Measurements from ENCODE around the gene LHPP.
"Not testable (repeated sequence)": the region's sequence is repeated elsewhere in the genome, so short reads cannot be mapped to it uniquely, and the experiment has no call there.

The LHPP gene

DNA sequence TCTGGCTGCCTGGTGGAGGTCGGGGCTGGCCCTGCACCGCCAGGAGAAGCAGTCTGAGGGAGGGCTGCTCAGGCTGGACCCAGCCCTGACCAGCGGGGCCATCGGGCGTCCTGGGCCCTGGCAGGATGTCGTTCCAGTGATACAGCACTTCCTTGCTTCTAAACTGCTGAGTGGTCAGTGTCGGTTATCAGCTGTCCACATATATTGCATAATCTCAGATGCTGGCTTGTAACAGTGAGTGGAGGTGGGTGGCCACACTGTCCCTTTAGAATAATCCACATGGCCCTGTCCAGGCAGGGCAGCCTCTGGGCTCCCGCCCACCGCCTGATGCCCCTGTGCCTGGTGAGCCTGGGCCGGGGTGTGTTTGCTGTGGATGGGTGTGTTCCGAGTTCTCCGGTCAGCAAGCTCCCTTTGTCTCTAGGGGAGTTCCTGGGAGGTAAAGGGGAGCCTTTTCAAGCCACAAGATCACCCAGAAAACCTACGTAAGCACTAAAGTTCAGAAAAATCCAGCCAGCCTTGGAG, 86.1 kb downstream of the LHPP start (continued):
- TF ChIP-seq, protein P1, sequence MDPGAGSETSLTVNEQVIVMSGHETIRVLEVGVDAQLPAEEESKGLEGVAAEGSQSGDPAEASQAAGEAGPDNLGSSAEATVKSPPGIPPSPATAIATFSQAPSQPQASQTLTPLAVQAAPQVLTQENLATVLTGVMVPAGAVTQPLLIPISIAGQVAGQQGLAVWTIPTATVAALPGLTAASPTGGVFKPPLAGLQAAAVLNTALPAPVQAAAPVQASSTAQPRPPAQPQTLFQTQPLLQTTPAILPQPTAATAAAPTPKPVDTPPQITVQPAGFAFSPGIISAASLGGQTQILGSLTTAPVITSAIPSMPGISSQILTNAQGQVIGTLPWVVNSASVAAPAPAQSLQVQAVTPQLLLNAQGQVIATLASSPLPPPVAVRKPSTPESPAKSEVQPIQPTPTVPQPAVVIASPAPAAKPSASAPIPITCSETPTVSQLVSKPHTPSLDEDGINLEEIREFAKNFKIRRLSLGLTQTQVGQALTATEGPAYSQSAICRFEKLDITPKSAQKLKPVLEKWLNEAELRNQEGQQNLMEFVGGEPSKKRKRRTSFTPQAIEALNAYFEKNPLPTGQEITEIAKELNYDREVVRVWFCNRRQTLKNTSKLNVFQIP (CRISPR knock-in tag; IDR thresholded peaks at IDR 0.05; ENCODE audit: borderline replicate concordance, low read depth): no peak
- TF ChIP-seq CSDC2 (CRISPR knock-in tag; IDR thresholded peaks at IDR 0.05): no peak
- TF ChIP-seq, protein P2, sequence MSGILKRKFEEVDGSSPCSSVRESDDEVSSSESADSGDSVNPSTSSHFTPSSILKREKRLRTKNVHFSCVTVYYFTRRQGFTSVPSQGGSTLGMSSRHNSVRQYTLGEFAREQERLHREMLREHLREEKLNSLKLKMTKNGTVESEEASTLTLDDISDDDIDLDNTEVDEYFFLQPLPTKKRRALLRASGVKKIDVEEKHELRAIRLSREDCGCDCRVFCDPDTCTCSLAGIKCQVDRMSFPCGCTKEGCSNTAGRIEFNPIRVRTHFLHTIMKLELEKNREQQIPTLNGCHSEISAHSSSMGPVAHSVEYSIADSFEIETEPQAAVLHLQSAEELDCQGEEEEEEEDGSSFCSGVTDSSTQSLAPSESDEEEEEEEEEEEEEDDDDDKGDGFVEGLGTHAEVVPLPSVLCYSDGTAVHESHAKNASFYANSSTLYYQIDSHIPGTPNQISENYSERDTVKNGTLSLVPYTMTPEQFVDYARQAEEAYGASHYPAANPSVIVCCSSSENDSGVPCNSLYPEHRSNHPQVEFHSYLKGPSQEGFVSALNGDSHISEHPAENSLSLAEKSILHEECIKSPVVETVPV (CRISPR knock-in tag; IDR thresholded peaks at IDR 0.05): no peak
- no peak for TF ChIP-seq GLIS3 (CRISPR knock-in tag; IDR thresholded peaks at IDR 0.05)

DNA sequence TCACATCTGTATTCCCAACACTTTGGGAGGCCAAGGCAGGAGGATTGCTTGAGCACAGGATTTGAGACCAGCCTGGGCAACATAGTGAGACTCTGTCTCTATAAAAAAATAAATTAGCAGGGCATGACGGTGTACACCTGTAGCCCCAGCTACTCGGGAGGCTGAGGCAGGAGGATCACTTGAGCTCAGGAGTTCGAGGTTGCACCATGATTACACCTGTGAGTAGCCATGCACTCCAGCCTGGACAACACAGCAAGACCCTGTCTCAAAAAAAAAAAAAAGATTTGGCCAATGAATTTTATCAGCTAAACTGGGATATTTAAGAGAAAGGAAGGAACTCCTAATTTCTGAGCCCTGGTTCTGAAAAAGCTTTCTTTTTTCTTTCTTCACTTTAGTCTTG, 87.5 kb downstream of the LHPP start:
- ATAC-seq: not testable (repeated sequence)

DNA sequence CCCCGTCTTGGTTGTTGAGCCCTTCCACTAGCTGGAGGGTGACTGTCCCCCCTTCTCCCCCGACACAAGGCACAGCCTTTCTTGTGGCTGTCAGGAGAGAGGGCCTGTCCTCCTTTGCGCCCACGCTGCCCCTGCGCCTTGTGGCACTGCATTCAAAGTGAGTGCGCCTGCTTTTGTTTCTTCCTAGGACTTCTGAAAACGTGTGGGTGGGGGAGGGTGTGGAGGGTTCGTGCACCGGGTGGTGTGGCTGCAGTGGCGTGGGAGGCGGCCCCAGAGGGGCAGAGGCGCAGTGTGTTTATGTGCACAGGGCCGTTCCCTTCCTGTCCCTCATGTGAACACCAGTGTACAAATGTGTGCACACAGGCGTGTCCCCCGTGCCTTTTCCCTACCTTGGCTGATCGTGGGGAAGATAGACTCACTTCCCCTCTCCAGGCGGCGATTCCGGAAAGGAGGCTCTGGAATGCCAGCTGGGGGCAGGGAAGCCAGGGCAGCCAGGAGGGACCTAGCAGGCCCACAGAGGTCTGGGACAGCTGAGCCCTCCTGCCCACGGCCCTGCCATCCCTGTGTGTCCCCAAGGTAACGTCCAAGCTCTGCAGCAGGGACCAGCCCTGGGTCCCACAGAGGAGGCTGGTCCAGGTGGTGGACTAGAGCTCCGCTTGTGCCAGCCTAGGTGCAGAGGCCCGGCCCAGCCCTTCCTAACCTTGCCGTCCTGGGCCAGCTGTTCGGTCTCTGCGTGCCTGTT, 88.8 kb downstream of the LHPP start:
- TF ChIP-seq CSDC2 (CRISPR knock-in tag; IDR thresholded peaks at IDR 0.05): no peak
- TF ChIP-seq ZNF70 (CRISPR knock-in tag; IDR thresholded peaks at IDR 0.05): no peak
- TF ChIP-seq, protein P1 (CRISPR knock-in tag; IDR thresholded peaks at IDR 0.05; ENCODE audit: borderline replicate concordance, low read depth): no peak
- no peak for TF ChIP-seq ZC3H10 (CRISPR knock-in tag; IDR thresholded peaks at IDR 0.05)
- no peak for TF ChIP-seq ZNF8 (CRISPR knock-in tag; IDR thresholded peaks at IDR 0.05)
- no peak for TF ChIP-seq RARB (CRISPR knock-in tag; IDR thresholded peaks at IDR 0.05)
- no peak for TF ChIP-seq PPARA (CRISPR knock-in tag; IDR thresholded peaks at IDR 0.05; ENCODE audit: borderline replicate concordance)
- TF ChIP-seq ZFP3 (CRISPR knock-in tag; IDR thresholded peaks at IDR 0.05): no peak
- TF ChIP-seq, protein P3, sequence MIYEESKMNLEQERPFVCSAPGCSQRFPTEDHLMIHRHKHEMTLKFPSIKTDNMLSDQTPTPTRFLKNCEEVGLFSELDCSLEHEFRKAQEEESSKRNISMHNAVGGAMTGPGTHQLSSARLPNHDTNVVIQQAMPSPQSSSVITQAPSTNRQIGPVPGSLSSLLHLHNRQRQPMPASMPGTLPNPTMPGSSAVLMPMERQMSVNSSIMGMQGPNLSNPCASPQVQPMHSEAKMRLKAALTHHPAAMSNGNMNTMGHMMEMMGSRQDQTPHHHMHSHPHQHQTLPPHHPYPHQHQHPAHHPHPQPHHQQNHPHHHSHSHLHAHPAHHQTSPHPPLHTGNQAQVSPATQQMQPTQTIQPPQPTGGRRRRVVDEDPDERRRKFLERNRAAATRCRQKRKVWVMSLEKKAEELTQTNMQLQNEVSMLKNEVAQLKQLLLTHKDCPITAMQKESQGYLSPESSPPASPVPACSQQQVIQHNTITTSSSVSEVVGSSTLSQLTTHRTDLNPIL (CRISPR knock-in tag; IDR thresholded peaks at IDR 0.05; ENCODE audit: low read depth): no peak
- TF ChIP-seq SNAI2 (CRISPR knock-in tag; IDR thresholded peaks at IDR 0.05): no peak
- TF ChIP-seq TOX (CRISPR knock-in tag; IDR thresholded peaks at IDR 0.05; ENCODE audit: borderline replicate concordance): no peak
- TF ChIP-seq ARNTL (CRISPR knock-in tag; IDR thresholded peaks at IDR 0.05; ENCODE audit: borderline replicate concordance, low read depth): no peak
- TF ChIP-seq ZFP30 (CRISPR knock-in tag; IDR thresholded peaks at IDR 0.05): no peak
- no peak for TF ChIP-seq OSR1 (CRISPR knock-in tag; IDR thresholded peaks at IDR 0.05)
- TF ChIP-seq, protein P4, sequence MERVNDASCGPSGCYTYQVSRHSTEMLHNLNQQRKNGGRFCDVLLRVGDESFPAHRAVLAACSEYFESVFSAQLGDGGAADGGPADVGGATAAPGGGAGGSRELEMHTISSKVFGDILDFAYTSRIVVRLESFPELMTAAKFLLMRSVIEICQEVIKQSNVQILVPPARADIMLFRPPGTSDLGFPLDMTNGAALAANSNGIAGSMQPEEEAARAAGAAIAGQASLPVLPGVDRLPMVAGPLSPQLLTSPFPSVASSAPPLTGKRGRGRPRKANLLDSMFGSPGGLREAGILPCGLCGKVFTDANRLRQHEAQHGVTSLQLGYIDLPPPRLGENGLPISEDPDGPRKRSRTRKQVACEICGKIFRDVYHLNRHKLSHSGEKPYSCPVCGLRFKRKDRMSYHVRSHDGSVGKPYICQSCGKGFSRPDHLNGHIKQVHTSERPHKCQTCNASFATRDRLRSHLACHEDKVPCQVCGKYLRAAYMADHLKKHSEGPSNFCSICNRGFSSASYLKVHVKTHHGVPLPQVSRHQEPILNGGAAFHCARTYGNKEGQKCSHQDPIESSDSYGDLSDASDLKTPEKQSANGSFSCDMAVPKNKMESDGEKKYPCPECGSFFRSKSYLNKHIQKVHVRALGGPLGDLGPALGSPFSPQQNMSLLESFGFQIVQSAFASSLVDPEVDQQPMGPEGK (CRISPR knock-in tag; IDR thresholded peaks at IDR 0.05; ENCODE audit: borderline replicate concordance): no peak
- no peak for ATAC-seq

DNA sequence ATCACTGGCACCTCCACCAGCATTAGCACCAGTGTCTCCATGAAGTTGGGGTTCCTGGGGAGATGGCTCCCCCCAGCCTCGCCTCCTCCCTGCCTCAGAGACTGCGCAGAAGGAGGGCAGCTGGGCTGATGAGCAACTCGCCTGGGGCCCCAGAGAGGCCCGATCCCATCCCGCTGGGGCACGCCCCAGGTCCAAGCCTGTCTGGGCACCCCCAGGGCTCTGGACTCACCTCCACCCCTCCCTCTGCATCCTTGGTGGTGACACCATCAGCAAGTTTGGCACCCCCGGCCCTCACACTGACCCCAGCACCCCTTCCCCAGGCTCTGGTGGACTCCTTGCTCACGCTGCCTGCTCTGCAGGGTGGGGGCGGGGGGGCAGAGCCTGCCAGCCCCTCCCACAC, 89.5 kb downstream of the LHPP start:
- ATAC-seq: no peak

More for the DNA sequence above, 89.5 kb downstream of the LHPP start:
- TF ChIP-seq, protein P5, sequence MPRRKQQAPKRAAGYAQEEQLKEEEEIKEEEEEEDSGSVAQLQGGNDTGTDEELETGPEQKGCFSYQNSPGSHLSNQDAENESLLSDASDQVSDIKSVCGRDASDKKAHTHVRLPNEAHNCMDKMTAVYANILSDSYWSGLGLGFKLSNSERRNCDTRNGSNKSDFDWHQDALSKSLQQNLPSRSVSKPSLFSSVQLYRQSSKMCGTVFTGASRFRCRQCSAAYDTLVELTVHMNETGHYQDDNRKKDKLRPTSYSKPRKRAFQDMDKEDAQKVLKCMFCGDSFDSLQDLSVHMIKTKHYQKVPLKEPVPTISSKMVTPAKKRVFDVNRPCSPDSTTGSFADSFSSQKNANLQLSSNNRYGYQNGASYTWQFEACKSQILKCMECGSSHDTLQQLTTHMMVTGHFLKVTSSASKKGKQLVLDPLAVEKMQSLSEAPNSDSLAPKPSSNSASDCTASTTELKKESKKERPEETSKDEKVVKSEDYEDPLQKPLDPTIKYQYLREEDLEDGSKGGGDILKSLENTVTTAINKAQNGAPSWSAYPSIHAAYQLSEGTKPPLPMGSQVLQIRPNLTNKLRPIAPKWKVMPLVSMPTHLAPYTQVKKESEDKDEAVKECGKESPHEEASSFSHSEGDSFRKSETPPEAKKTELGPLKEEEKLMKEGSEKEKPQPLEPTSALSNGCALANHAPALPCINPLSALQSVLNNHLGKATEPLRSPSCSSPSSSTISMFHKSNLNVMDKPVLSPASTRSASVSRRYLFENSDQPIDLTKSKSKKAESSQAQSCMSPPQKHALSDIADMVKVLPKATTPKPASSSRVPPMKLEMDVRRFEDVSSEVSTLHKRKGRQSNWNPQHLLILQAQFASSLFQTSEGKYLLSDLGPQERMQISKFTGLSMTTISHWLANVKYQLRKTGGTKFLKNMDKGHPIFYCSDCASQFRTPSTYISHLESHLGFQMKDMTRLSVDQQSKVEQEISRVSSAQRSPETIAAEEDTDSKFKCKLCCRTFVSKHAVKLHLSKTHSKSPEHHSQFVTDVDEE (CRISPR knock-in tag; IDR thresholded peaks at IDR 0.05): no peak
- TF ChIP-seq ZNF565 (CRISPR knock-in tag; conservative IDR thresholded peaks at IDR 0.05; ENCODE audit: low read depth): no peak
- no peak for TF ChIP-seq ZFP30 (CRISPR knock-in tag; IDR thresholded peaks at IDR 0.05)
- no peak for TF ChIP-seq ZC3H10 (CRISPR knock-in tag; IDR thresholded peaks at IDR 0.05)
- TF ChIP-seq, protein P1 (CRISPR knock-in tag; IDR thresholded peaks at IDR 0.05; ENCODE audit: borderline replicate concordance, low read depth): no peak

All from SK-N-SH treated with all-trans-retinoic acid at 6 μM for 48 hours (cell line).